ENCODE results near the gene PHEX. TPM values are rescaled to one million over a fixed set of nuclear protein-coding genes. Genes with fewer than 3 reads are reported as not detected.

The PHEX gene
- total RNA-seq, 2 donors from 2014 or later, result not detected

DNA sequence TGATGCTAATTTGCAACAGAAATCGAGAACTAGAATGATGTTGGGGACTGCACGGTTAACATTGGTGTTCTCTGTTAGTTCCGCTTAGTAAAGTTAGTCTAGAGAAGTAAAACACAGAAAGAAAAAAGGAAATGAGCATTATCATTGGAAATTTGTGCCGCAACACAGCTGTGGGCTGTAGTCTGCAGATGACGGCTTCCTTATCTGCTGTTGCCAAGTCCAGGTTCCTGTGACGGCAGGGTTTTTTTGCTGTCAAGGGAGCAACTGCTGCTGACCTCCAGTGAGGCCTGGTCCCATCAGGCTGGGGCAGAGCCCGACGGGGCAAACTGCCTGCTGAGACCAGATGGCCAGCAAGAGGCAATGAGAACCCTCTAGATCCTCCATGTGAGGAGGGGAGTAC is 38.9 kb upstream of the PHEX start:
- Histone ChIP-seq H3K4me1 (no peaks in the 10 kb centered on the region), H3K4me3 (no peak overlapping the region), H3K27me3 (no peaks in the 10 kb centered on the region), H3K27ac (no peak overlapping the region), H3K9me3 (no peaks in the 10 kb centered on the region), H3K36me3 (peaks cover 4% of the 10 kb centered on the region)
- no peak for DNase-seq (ENCODE audit: low spot score)
- TF ChIP-seq, protein P1, sequence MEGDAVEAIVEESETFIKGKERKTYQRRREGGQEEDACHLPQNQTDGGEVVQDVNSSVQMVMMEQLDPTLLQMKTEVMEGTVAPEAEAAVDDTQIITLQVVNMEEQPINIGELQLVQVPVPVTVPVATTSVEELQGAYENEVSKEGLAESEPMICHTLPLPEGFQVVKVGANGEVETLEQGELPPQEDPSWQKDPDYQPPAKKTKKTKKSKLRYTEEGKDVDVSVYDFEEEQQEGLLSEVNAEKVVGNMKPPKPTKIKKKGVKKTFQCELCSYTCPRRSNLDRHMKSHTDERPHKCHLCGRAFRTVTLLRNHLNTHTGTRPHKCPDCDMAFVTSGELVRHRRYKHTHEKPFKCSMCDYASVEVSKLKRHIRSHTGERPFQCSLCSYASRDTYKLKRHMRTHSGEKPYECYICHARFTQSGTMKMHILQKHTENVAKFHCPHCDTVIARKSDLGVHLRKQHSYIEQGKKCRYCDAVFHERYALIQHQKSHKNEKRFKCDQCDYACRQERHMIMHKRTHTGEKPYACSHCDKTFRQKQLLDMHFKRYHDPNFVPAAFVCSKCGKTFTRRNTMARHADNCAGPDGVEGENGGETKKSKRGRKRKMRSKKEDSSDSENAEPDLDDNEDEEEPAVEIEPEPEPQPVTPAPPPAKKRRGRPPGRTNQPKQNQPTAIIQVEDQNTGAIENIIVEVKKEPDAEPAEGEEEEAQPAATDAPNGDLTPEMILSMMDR (IDR thresholded peaks at IDR 0.05), result no peak

DNA sequence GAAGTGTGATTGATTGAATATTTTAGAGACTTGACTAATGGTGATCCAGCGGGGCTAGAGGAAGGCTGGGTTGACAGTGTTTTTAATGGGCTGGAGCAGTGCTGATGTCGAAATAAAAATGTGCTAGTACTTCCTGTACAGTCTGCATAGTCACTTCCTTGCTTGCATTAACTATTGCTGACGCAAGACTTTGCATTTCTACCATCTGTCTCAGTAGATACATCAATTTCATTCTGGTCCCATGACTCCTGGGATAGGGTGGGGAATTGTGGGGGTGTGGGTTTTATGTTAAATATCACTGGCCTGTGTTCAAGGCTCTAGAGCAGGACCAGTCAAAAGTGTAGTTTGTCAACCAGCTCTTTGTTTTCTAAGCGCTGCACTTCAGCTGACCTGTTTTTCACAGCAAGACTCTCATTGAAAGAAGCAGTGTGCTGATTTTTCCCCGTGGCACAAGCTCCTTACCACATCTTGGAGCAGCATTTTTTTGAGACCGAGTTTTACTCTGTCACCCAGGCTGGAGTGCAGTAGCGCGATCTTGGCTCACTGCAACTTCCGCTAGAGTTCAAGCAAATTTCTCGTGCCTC is 35.2 kb upstream of the PHEX start:
- no peak for DNase-seq (ENCODE audit: low spot score)
- H3K36me3 ChIP-seq, result no peaks in the 10 kb centered on the region
- H3K4me1 ChIP-seq, result no peaks in the 10 kb centered on the region
- TF ChIP-seq, protein P1 (IDR thresholded peaks at IDR 0.05), result no peak
- no peak overlapping the region for H3K27ac ChIP-seq
- H3K4me3 ChIP-seq, result no peak overlapping the region
- H3K27me3 ChIP-seq, result no peaks in the 10 kb centered on the region
- no peaks in the 10 kb centered on the region for H3K9me3 ChIP-seq

DNA sequence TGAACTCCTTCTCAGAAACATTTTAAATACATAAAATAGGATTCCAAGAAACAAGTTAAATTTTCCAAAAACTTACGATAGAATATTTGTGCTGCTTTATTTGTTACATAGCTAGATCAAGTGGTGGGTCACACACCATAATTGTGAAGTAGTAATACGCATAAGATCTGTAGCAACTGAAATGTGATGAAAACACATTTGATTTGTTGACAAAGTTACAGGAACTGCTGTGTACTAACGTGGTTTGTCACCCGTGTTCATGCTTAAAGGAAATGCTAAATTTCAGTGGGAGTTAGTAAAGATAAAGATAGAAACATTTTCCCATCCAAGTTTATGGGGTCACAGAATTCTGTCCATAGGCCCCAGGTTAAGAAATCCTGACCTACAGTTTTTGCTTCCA is 34.1 kb upstream of the PHEX start:
- Histone ChIP-seq H3K27me3 (no peaks in the 10 kb centered on the region), H3K4me3 (no peak overlapping the region), H3K9me3 (no peaks in the 10 kb centered on the region), H3K27ac (no peak overlapping the region), H3K4me1 (no peaks in the 10 kb centered on the region), H3K36me3 (no peaks in the 10 kb centered on the region)
- TF ChIP-seq, protein P1 (IDR thresholded peaks at IDR 0.05), result no peak
- DNase-seq (ENCODE audit: low spot score), result no peak

DNA sequence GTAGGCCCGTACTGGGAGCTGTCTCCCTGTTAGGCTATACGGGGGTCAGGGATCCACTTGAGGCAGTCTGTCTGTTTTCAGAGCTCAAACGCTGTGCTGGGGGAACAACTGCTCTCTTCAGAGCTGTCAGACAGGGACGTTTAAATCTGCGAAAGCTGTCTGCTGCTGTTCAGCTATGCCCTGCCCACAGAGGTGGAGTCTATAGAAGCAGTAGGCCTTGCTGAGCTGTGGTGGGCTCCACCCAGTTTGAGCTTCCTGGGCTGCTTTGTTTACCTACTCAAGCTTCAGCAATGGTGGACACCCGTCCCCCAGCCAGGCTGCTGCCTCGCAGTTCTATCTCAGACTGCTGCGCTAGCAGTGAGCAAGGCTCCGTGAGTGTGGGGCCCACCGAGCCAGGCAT is 27.3 kb upstream of the PHEX start:
- Histone ChIP-seq H3K4me1 (no peaks in the 10 kb centered on the region), H3K4me3 (no peak overlapping the region), H3K9me3 (peaks cover 0 to 7% of the 10 kb centered on the region in 2 donors), H3K27me3 (no peaks in the 10 kb centered on the region), H3K36me3 (no peaks in the 10 kb centered on the region), H3K27ac (no peak overlapping the region)
- TF ChIP-seq, protein P1 (IDR thresholded peaks at IDR 0.05), result no peak
- no peak for DNase-seq (ENCODE audit: low spot score)

DNA sequence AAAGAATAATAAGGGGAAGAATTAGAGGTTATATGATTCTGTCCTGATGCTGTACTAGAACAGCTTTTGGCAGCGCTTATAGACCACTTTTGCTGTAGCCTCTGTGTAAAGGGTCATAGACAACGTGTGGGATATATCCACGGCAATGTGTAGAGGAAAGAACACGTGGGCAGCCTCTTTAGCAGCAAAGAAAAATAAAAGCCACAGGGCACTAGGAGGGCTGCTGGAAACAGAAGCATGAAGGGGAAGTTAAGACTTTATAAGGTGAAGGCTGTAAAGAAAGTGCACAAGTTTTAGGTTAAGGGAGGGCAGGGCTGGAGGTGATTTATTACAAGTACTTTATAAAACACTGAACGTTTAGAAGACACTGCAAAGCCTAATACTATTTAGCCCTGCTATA is 20.1 kb upstream of the PHEX start:
- TF ChIP-seq, protein P1 (IDR thresholded peaks at IDR 0.05), result no peak
- no peaks in the 10 kb centered on the region for H3K27me3 ChIP-seq

DNA sequence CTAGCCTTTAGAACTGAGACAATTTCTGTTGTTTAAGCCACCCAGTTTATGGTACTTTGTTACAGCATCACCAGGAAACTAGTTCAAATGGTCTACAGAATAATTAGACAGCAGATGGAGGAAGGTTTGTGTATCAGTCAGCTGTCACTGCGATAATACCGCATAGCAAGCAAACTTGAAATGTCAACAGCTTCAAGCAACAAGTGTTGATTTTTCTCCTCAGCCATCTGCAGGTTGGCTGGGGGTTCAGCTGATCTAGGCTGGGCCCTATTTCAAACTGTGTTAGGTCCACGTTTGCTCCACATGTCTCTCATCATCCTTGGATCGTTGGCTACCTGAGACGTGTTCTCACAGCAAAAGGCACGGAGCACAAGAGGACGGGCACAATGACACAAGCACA is 19.2 kb upstream of the PHEX start:
- Histone ChIP-seq H3K27ac (no peak overlapping the region), H3K9me3 (peaks cover 0 to 9% of the 10 kb centered on the region in 2 donors), H3K4me3 (no peak overlapping the region), H3K36me3 (no peaks in the 10 kb centered on the region), H3K27me3 (no peaks in the 10 kb centered on the region), H3K4me1 (no peaks in the 10 kb centered on the region)
- DNase-seq (ENCODE audit: low spot score), result no peak
- TF ChIP-seq, protein P1 (IDR thresholded peaks at IDR 0.05), result no peak

More for the DNA sequence above, 20.1 kb upstream of the PHEX start:
- Histone ChIP-seq H3K9me3 (peaks cover 0 to 9% of the 10 kb centered on the region in 2 donors), H3K27ac (no peak overlapping the region), H3K4me1 (no peaks in the 10 kb centered on the region), H3K4me3 (no peak overlapping the region), H3K36me3 (no peaks in the 10 kb centered on the region)
- no peak for DNase-seq (ENCODE audit: low spot score)

All from right atrium auricular region (tissue), 2 donors.